Hematopoietic multipotent progenitor cell (in vitro differentiated cells): ENCODE results near the gene INPPL1. TPM values are rescaled to one million over a fixed set of nuclear protein-coding genes. Genes with fewer than 3 reads are reported as not detected.

Source experiments
- DNase-seq, 3 donors: peaks; one replicate each; pipeline ENCODE4 v3.0.0-alpha.2; 2011 to 2015; ENCODE audit warnings: low read depth in 2 of 3, low spot score in 2 of 3
- total RNA-seq: library from RNA; depleted of rRNA; stranded (reverse); fragments of >200 nt; gene quantifications from one replicate; pipeline ENCODE4 v1.2.3, GENCODE V29; 2012

Gene INPPL1
- total RNA-seq, 1 donor, result 80.0 TPM

GRCh38 chr11:72271980-72272379 lies 47.4 kb downstream of the INPPL1 start:
- DNase-seq, result no peak

- DNase-seq, result no peak
Measured at GRCh38 chr11:72274435-72274834, 49.9 kb downstream of the INPPL1 start.

- DNase-seq, result no peak
Measured at GRCh38 chr11:72278905-72279304, 54.3 kb downstream of the INPPL1 start.

- DNase-seq, result no peak
Measured at GRCh38 chr11:72280037-72280436, 55.5 kb downstream of the INPPL1 start.

- DNase-seq, result no peak
Measured at GRCh38 chr11:72280726-72281315, 56.3 kb downstream of the INPPL1 start.

- DNase-seq, result no peak
Measured at GRCh38 chr11:72283947-72284346, 59.4 kb downstream of the INPPL1 start.

GRCh38 chr11:72287293-72287692 lies 62.7 kb downstream of the INPPL1 start:
- no peak for DNase-seq

Other genes with a start within 250 kb of the INPPL1 start
- 2.2 TPM for gene IL18BP, start 225.9 kb upstream of the INPPL1 start, total RNA-seq
- gene NUMA1, start 144.2 kb upstream of the INPPL1 start, total RNA-seq, result 233 TPM
- gene LRRC51, start 143.9 kb upstream of the INPPL1 start, total RNA-seq, result 2.7 TPM
- 259 TPM for gene LAMTOR1, start 121.5 kb upstream of the INPPL1 start, total RNA-seq
- not detected for gene TOMT, start 118.8 kb upstream of the INPPL1 start, total RNA-seq
- 24.5 TPM for gene ANAPC15, start 112.1 kb upstream of the INPPL1 start, total RNA-seq
- gene FOLR3, start 89.0 kb upstream of the INPPL1 start, total RNA-seq, result not detected
- gene FOLR1, start 32.6 kb upstream of the INPPL1 start, total RNA-seq, result not detected
- gene FOLR2, start 8.0 kb upstream of the INPPL1 start, total RNA-seq, result under 0.01 TPM
- gene PHOX2A, start 19.4 kb downstream of the INPPL1 start, total RNA-seq, result not detected
- gene CLPB, start 209.8 kb downstream of the INPPL1 start, total RNA-seq, result 36.9 TPM